ENCODE measurements around the gene TNFAIP8. TPM values are rescaled to one million over a fixed set of nuclear protein-coding genes. Genes with fewer than 3 reads are reported as not detected.

Gene TNFAIP8
- total RNA-seq, 2 donors from 2014 or later = 5.6 to 8.9 TPM

DNA sequence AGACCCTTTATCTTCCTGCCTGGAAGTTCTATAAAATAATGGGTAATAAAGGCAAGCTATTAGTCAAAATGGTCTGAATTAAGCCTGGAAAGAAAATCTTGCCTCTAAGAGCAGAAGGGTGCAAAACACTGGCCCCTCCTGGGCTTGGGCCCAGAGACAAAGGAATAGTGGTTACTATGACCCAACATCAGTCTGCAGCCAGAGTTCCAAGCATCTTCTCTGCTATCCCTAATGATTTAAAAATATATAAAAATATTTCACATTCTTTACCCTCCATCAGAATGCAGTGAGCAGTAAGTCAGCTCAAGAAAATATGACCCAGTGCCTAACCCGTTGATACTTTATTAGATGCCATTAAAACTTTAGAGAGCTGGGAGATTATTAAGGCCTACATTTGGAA is 14.7 kb downstream of the TNFAIP8 start:
- Histone ChIP-seq H3K4me3 (no peak overlapping the region), H3K27ac (no peak overlapping the region), H3K36me3 (no peaks in the 10 kb centered on the region), H3K4me1 (peaks cover 0 to 8% of the 10 kb centered on the region in 2 donors), H3K27me3 (no peaks in the 10 kb centered on the region), H3K9me3 (no peaks in the 10 kb centered on the region)
- TF ChIP-seq, protein P1, sequence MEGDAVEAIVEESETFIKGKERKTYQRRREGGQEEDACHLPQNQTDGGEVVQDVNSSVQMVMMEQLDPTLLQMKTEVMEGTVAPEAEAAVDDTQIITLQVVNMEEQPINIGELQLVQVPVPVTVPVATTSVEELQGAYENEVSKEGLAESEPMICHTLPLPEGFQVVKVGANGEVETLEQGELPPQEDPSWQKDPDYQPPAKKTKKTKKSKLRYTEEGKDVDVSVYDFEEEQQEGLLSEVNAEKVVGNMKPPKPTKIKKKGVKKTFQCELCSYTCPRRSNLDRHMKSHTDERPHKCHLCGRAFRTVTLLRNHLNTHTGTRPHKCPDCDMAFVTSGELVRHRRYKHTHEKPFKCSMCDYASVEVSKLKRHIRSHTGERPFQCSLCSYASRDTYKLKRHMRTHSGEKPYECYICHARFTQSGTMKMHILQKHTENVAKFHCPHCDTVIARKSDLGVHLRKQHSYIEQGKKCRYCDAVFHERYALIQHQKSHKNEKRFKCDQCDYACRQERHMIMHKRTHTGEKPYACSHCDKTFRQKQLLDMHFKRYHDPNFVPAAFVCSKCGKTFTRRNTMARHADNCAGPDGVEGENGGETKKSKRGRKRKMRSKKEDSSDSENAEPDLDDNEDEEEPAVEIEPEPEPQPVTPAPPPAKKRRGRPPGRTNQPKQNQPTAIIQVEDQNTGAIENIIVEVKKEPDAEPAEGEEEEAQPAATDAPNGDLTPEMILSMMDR (IDR thresholded peaks at IDR 0.05) = no peak
- DNase-seq (ENCODE audit: low spot score) = no peak

DNA sequence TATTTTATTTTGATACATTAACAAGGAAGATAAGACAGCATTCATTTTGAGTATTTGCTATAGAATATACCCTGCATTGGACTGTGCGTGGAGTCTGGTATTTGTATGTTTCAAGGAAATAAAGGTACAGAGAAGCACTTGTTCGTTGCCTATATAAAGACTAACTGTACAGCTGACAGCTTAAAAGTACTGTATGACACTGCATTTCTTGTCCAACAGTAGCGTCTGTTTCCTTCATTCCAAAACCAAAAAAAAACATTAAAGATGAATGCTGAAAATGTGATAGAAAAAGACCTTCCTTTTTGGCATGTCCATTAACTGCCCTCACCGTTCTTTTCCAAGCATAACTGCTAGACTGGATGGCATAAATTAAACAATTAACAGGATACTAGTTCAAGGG is 15.3 kb downstream of the TNFAIP8 start:
- TF ChIP-seq, protein P1 (IDR thresholded peaks at IDR 0.05) = no peak
- H3K36me3 ChIP-seq = no peaks in the 10 kb centered on the region
- no peak overlapping the region for H3K27ac ChIP-seq
- DNase-seq (ENCODE audit: low spot score) = no peak
- no peaks in the 10 kb centered on the region for H3K27me3 ChIP-seq
- H3K9me3 ChIP-seq = no peaks in the 10 kb centered on the region
- peaks cover 0 to 5% of the 10 kb centered on the region in 2 donors for H3K4me1 ChIP-seq
- no peak overlapping the region for H3K4me3 ChIP-seq

DNA sequence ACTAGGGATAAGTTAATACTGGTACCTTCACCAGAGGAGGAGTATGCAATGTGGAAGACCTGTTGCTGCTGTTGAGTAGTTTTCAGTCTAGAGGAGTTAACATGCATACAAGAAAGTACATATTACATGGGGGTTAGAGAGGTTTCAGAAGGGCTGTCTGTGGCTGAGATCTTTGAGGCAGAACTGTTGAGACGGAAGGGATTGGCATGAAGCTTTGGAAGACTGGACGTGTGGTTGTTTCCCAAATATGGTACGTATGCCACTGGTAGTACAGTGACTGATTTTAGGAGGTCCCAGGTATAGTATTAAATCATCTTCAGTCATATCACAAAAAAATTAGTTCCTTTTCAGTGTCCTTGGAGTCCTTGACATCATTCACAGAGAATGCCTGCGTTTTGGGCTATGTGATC is 17.6 kb downstream of the TNFAIP8 start:
- Histone ChIP-seq H3K27ac (no peak overlapping the region), H3K4me1 (no peaks in the 10 kb centered on the region), H3K27me3 (no peaks in the 10 kb centered on the region), H3K9me3 (no peaks in the 10 kb centered on the region), H3K4me3 (no peak overlapping the region), H3K36me3 (no peaks in the 10 kb centered on the region)
- no peak for DNase-seq (ENCODE audit: low spot score)
- TF ChIP-seq, protein P1 (IDR thresholded peaks at IDR 0.05) = no peak

DNA sequence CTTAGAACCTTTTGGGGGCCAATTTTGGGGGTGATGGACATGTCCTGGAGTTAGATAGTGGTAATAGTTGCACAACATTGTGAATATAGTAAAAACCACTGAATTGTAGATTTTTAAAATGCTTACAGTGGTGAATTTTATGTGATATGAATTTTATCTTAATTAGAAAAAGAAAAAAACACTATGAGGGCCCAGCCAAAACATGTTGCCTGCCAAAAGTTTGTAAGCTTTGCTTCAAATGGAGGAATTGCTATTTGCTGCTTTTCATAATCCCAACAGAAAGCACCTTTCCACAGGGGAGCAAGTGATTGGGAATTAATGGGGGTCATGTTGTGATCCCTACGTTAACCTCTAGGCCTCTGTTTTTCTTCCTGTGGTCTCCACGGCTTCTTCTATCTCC is 19.1 kb downstream of the TNFAIP8 start:
- no peak overlapping the region for H3K4me3 ChIP-seq
- H3K36me3 ChIP-seq = no peaks in the 10 kb centered on the region
- no peaks in the 10 kb centered on the region for H3K9me3 ChIP-seq
- no peaks in the 10 kb centered on the region for H3K4me1 ChIP-seq
- no peak overlapping the region for H3K27ac ChIP-seq
- H3K27me3 ChIP-seq = no peaks in the 10 kb centered on the region
- TF ChIP-seq, protein P1 (IDR thresholded peaks at IDR 0.05) = no peak
- DNase-seq (ENCODE audit: low spot score) = no peak

DNA sequence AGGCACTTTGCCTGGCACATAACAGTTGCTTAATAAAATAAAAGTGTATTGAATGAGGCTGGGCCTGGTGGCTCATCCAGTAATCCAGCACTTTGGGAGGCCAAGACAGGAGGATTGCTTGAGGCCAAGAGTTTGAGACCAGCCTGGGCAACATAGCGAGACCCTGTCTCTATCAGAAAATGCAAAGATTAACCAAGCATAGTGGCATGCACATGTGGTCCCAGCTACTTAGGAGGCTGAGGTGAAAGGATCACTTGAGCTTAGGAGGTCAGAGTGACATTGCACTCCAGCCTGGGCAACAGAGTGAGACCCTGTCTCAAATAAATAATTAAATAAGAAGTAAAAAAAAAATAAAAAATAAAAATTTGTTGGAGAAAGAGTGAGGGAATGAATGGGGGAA is 21.2 kb downstream of the TNFAIP8 start:
- no peaks in the 10 kb centered on the region for H3K9me3 ChIP-seq
- no peak overlapping the region for H3K4me3 ChIP-seq
- no peaks in the 10 kb centered on the region for H3K36me3 ChIP-seq
- TF ChIP-seq, protein P1 (IDR thresholded peaks at IDR 0.05) = no peak
- H3K27me3 ChIP-seq = no peaks in the 10 kb centered on the region
- no peak for DNase-seq (ENCODE audit: low spot score)
- H3K4me1 ChIP-seq = no peaks in the 10 kb centered on the region
- no peak overlapping the region for H3K27ac ChIP-seq

DNA sequence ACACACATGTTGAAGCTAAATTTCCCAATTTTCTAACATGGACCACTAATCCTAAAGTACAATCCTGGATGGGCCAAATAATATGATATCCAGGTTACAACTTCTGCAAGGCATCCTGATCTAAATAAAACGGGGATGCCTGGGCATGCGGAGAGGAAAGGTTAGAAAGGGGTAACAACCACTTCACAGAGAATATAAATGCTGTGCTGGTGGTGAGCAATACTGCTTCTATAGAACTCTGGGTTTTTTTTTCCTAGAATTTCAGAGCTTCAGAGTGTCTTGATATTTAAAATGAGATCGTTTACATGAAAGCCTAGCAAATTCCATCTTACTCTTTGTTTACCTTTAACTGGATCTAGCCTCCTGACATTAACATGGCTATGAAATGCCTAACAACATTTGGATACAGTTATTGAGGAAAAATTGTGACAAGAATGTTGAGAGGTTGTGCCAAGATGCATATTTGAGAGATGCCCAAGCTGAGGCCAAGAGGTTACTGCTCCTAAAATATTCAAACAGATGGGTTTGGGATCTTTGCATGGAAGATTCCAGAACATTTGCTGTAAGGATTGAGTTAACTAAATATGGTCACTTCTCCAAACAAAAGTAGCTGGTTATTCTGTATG is 22.4 kb downstream of the TNFAIP8 start:
- no peak overlapping the region for H3K4me3 ChIP-seq
- no peak for DNase-seq (ENCODE audit: low spot score)
- no peaks in the 10 kb centered on the region for H3K9me3 ChIP-seq
- H3K36me3 ChIP-seq = no peaks in the 10 kb centered on the region
- TF ChIP-seq, protein P1 (IDR thresholded peaks at IDR 0.05) = no peak
- no peaks in the 10 kb centered on the region for H3K27me3 ChIP-seq
- no peaks in the 10 kb centered on the region for H3K4me1 ChIP-seq
- no peak overlapping the region for H3K27ac ChIP-seq
